NCI-H446 (cell line): Measurements from ENCODE around the gene CCDC71L.

Experiments
- DNase-seq, 2 experiments: peaks; one replicate each; lab custom pipeline; 2025; lab: John Stamatoyannopoulos, UW

CCDC71L gene

GRCh38 chr7:106625678-106626301 is 35.2 kb downstream of the CCDC71L start:
- no peak for DNase-seq

DNA sequence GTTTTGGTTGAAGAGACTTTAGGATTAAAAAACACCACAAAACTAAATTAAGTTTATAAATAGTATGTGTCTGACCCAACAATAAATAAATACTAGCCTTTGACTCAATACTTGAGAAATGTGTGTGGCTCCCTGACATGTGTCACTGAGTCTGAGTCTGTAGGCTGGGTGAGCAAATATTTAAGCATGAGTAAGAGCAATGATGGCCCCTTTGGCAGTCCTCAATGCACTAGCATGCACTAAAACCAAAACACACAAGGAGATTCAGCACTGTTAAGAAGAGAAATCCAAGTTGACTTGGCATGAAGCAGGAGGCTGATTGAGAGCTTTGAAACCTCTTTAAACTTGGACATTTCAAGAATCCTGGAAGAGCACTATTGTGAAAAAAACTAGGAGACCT is 37.1 kb downstream of the CCDC71L start:
- DNase-seq, result peak in 1 of 2 experiments; percentile 19

GRCh38 chr7:106623315-106623660 is 37.7 kb downstream of the CCDC71L start:
- no peak for DNase-seq

GRCh38 chr7:106622654-106623314 is 38.2 kb downstream of the CCDC71L start:
- DNase-seq, result no peak

GRCh38 chr7:106621393-106622132 is 39.4 kb downstream of the CCDC71L start:
- peak; percentile 3 to 68 for DNase-seq

- no peak for DNase-seq
Measured at GRCh38 chr7:106620676-106621075, 40.3 kb downstream of the CCDC71L start.

DNA sequence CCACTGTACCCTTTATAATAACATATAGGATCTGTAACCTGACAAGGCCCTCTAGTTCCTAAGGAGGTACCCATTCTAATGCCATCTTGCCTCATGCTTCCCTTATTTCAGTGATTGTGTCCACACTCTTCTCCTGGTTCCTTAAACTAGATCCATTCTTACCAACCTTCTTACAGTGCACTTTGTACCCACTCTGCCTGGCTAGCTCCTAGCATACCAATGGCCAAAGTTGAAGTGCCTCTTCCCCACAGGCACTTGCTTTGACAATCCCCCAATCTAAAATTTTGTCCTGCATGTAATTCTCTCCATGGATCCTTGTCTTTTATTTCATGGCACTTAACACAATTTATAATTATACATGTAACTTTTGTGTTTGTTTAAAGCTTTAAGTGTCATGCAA is 40.9 kb downstream of the CCDC71L start:
- no peak for DNase-seq

GRCh38 chr7:106619213-106619612 is 41.7 kb downstream of the CCDC71L start:
- no peak for DNase-seq

DNA sequence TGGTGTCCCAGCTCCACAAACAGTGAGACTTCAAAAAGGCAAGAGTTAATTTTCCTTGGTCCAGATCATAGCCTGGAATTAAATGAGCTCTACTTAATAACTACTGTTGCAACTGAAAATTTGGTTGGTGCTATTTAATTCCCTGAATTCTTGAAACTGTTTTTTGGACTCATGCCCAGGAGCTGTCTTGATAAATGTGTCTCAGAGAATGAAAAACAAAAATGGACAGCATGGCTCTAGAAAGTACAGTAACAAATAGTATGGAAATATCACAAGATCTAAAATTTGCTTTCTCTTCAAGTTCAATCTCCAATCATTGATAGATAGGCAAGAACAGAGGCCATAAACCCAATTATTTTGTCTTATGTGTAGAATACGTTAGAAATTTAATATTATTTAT is 42.5 kb downstream of the CCDC71L start:
- peak; percentile 69 to 76 for DNase-seq

DNA sequence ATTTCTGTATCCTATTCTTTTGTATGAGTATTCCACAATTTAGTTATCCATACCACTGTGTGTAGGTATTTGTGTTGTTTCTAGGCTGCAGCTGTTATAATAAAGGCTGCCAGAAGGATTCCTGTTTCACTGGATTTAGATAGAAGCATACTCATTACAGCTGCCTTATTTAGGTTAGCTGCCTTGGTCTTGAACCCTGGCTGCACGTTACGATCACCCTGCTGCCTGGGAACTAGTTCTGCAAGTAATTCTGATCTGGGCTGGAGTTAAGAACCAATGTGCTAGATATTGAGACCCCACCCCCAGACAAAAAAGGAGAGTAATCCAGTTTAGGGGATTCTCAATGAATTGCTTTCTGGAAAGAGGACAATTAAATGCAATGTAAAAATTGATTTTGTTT is 43.1 kb downstream of the CCDC71L start:
- no peak for DNase-seq

DNA sequence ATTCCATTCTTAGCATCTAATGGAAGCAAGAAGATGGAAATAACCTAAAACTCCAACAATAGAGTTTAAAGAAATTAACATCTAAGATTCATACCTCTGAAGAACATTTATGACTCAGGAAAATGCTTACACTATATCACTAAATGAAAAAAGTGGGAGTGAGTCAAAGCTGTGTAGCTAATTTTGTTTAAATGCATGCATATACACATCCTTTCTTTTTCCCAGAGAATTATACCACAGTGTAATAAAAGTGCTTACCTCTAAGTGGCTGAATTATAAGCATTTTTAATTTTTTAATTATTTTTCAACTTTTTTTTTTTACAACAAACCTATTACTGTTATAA is 44.3 kb downstream of the CCDC71L start:
- no peak for DNase-seq

DNA sequence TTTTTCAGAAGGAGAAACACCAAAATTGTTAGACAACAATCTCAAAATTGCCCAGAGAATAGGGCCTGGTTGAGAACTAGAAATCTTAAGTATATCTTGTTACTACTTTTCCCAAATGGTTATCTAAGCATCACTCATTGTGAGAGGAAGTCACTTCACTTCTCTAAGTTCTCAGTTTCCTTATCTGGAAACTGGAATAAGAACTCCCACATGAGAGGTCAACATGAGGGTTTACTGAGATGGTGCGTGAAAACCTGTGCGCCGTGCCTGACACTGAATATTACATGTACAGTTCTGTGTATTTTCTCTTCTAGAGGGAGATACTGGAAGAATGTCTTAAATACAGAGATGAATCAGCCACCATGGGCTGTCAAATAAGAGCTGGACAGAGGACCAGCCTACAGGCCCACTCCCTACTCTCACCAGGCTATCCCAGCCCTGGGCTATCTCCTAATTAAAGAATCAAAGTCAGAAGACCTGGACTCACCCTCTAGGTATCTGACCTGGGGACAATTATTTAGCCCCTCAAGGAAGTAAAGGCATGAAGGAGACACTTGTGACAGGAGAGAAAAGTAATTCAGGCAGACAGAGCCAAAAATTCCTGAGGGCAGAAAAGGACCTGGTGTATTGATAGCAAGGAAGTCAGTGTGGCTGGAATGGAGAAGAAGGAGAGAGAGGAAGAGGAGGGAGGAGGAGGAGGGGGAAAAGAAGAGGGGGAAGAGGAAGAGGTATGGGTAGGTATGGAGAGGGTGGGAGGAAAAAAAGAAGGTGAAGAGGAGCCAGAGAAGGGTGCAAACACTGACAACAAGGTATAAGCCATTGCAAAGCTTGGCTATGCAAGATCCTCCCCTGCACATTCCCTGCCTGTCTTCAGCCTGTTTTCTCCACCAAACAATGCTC is 44.9 kb downstream of the CCDC71L start:
- no peak for DNase-seq

DNA sequence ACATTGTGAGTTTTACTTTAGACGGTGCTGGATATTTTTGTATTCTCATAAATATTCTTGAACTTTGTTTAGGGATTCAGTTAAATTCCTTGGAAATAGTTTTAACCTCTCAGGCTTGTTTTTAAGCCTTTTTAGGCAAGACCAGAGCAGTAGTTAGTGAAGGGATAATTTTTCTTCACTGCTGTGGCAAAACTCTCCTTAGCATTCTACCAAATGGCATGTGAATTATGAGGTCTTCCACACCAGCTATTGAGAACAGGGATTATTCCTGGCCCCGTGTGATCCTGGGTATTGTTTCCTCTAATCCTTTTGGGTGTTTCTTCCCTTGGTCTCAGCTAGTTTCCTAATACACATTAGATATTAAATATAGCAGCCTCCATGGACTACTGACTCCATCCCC is 46.2 kb downstream of the CCDC71L start:
- no peak for DNase-seq

- DNase-seq, result no peak
Measured at GRCh38 chr7:106613848-106614560, 47.0 kb downstream of the CCDC71L start.

DNA sequence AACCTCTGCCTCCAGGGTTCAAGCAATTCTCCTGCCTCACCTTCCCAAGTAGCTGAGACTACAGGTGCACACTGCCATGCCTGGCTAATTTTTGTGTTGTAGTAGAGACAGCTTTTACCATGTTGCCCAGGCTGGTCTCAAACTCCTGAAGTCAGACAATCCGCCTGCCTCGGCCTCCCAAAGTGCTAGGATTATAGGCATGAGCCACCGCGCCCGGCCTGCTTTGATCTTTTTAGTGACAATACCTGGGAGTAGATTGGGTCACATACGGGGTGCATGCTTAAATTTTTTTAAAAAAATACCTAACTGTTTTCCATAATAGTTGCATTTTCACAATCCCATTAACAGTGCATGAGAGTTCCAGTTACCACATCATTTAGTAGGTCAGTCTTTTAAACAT is 47.7 kb downstream of the CCDC71L start:
- no peak for DNase-seq

DNA sequence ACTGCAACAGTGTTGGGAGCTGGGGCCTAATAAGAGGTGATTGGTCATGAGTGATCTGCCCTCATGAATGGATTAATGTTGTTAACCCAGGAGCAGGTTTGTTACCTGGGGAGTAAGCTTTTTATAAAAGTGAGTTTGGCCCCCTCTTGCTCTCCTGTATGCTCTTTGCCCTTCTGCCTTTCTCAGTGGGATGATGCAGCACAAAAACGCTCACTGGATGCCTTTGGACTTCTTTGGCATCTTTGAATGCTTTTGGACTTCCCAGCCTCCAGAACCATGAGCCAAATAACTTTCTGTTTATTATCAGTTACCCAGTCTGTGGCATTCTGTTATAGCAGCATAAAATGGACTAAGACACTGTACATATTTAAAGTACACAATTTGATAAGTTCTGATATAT is 48.5 kb downstream of the CCDC71L start:
- DNase-seq, result no peak

DNA sequence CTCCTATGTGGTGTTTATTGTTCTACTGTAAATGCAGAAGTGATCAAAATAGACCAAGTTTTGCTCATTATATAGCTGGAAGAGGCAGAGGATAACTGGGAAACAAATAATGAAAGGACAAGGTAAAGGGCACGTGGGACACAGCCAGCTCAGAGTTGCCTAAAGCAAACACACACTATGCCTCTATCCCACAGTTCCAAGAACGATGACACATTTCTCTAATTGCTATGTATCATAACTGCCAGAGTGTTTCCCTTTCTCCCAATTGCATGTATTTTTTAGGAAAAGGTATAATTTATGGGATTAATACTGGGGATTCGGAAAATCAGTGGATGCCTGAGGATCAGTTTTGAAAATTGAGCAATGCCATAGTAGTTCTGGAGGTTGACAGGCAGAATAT is 49.0 kb downstream of the CCDC71L start:
- DNase-seq, result no peak

DNA sequence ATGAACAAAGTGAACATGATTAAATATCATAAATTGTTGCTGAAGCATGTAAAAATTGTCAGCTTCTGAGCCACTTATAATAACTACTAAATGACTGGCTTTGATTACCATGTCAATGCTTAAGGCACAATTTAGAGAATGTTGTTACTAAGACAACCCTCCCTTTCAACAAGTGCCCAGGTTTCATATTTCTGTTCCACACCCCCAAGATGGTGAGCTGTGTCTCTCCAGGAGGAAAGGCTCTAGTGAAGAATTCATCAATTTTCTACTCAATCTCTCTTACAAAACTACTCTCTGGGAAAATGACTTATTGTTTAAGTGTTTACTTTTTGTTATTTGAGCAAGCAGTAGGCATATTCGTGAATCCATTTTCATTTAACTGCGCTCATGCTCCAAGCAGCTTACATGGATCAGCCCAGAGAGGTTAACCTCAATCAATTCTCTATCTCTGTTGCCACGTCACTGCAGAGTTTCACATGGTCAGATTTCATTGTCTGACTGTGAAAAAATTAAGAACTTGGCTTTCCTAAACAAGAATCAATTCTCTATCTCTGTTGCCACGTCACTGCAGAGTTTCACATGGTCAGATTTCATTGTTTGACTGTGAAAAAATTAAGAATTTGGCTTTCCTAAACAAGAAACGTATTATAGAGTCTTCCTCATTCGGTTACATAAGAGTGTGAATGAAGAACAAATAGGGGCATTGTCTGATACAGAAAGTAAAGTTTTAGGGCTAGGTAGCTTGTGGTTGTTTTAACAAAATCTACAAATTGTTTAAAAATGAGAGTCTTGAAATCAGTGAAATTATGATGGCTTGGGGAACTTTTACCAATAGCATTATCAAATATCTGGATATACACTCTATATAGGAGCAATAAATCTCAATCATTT is 49.7 kb downstream of the CCDC71L start:
- no peak for DNase-seq

DNA sequence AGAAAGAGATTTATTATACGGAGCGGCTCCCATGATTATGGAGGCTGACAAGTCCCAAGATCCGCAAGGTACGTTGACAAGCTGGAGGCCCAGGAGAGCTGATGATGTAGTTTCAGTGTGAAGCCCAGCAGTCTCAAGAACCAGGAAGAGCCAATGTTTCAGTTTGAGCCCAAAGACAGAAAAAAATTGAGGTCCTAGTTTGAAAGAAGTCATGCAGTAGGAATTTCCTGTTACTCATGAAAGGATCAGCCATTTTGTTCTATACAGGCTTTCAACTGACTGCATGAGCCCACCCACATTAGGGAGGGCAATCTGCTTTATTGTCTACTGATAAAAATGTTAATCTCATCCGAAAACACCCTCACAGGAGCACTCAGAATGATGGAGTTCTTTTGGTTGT is 51.5 kb downstream of the CCDC71L start:
- no peak for DNase-seq

- no peak for DNase-seq
Measured at GRCh38 chr7:106608661-106609060, 52.3 kb downstream of the CCDC71L start.
